Suppressor macrophage (primary cell): ENCODE data around the gene LYST.

Experiments used
- DNase-seq, 4 experiments: peaks; one replicate each; pipeline ENCODE4 v3.0.0-alpha.2; 2020 to 2022

LYST gene

GRCh38 chr1:235883261-235883927 is 16.7 kb upstream of the LYST start:
- DNase-seq: peak; percentile 73 to 90 (median 79)

- no peak for DNase-seq
Measured at GRCh38 chr1:235882816-235883215, 16.1 kb upstream of the LYST start.

- DNase-seq: no peak
Measured at GRCh38 chr1:235881930-235882700, 15.4 kb upstream of the LYST start.

GRCh38 chr1:235878082-235878811 is 11.5 kb upstream of the LYST start:
- peak; percentile 74 to 86 (median 83) for DNase-seq

GRCh38 chr1:235876402-235876841 is 9.7 kb upstream of the LYST start:
- DNase-seq: peak in 2 of 4 experiments; percentile 65 to 66

- DNase-seq: no peak
Measured at GRCh38 chr1:235875036-235875597, 8.4 kb upstream of the LYST start.

- DNase-seq: no peak
Measured at GRCh38 chr1:235874261-235874660, 7.6 kb upstream of the LYST start.

GRCh38 chr1:235873571-235873970 is 6.9 kb upstream of the LYST start:
- DNase-seq: no peak

- no peak for DNase-seq
Measured at GRCh38 chr1:235873045-235873444, 6.3 kb upstream of the LYST start.

GRCh38 chr1:235872270-235872669 is 5.6 kb upstream of the LYST start:
- DNase-seq: no peak

- DNase-seq: no peak
Measured at GRCh38 chr1:235867903-235868469, 1.3 kb upstream of the LYST start.

GRCh38 chr1:235866913-235867845 is 473 bp upstream of the LYST start:
- DNase-seq: peak; percentile 97 to 99 (median 98)

GRCh38 chr1:235865565-235866204 is 1.0 kb downstream of the LYST start:
- DNase-seq: peak in 1 of 4 experiments; percentile 41

GRCh38 chr1:235864931-235865525 is 1.7 kb downstream of the LYST start:
- DNase-seq: peak in 2 of 4 experiments; percentile 22 to 40

- DNase-seq: no peak
Measured at GRCh38 chr1:235864469-235864868, 2.2 kb downstream of the LYST start.

GRCh38 chr1:235863699-235864093 is 3.0 kb downstream of the LYST start:
- no peak for DNase-seq

GRCh38 chr1:235861857-235862256 is 4.8 kb downstream of the LYST start:
- DNase-seq: no peak

GRCh38 chr1:235860829-235861228 is 5.9 kb downstream of the LYST start:
- DNase-seq: no peak

GRCh38 chr1:235859789-235860188 is 6.9 kb downstream of the LYST start:
- no peak for DNase-seq

GRCh38 chr1:235858766-235859165 is 7.9 kb downstream of the LYST start:
- peak in 1 of 4 experiments; percentile 33 for DNase-seq
